GM21737 (cell line): Measurements from ENCODE around the gene RASA1.
"Not testable (repeated sequence)": the region's sequence is repeated elsewhere in the genome, so short reads cannot be mapped to it uniquely, and the experiment has no call there.

ENCODE experiments used
- ATAC-seq: cut with Tn5 transposase; IDR thresholded peaks from one replicate; pipeline ENCODE4 v1.9.1; 2021; ENCODE audit warnings: mild to moderate bottlenecking, moderate library complexity; ENCODE audit not compliant: unreplicated experiment

RASA1 gene

DNA sequence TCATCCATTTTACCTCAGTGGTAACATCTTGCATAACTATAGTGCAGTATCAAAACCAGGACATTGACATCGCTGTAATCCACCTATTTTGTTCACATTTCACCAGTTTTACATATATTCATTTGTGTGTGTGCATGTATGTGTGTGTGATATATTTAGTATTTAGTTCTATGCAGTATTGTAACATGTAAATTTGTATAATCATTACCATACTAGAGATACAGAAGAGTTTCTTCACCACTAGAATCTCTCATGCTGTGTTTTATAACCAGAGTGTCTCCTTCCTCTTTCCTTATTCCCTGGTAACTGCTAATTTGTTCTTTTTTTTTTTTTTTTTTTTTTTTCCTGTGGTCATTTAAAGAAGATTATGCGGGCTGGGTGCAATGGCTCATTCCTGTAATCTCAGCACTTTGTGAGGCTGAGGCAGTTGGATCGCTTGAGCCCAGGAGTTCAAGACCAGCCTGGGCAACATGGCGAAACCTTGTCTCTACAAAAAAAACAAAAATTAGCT, 11.0 kb downstream of the RASA1 start:
- no peak for ATAC-seq

GRCh38 chr5:87282269-87282668, 14.6 kb downstream of the RASA1 start:
- ATAC-seq = no peak

GRCh38 chr5:87287266-87287665, 19.6 kb downstream of the RASA1 start:
- not testable (repeated sequence) for ATAC-seq

DNA sequence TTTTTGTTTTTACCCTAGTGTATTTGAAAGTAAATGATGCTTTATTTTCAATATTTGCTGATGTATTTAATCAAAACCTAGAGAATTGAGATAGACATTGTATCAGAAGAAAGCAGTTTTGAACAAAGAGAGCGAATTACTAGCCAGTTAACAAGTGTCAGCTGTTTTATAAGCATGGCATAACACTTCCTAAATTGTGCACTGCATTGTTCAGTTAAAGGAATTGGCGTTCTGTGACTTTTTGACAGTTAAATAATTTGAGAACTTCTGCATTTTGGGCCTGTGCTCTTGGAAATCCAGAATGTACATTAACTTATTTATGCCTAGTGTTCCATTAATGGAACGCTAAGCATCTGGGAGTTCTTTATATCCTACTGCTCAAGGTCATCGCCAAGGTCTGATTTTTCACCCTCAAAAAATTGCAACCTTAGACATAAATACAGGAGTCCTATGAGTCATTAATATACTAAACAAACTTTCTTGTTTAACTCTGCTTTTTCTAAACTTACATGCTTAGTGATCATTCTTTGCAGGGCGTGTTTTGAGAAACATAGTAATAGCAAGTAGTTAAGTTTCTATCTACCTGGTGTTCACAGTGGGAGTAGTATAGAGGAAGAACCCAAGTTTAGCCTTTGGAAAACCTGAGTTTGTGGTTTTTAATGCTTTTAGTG, 31.1 kb downstream of the RASA1 start:
- no peak for ATAC-seq

DNA sequence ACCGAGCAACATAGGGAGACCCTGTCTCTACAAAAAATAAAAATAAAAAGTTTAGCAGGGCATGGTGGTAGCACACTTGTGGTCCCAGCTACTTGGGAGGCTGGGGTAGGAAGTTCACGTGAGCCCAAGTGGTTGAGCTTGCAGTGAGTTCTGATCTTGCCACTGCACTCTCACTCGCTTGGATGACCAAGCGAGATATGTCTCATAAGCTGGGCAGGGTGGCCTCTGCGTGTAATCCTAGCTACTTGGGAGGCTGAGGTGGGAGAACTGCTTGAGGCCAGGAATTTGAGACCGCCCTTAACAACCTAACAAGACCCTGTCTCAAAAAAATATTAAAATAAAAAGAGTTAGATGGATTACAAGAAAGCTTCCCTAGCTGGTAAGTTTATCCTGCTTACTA, 32.5 kb downstream of the RASA1 start:
- ATAC-seq = no peak

- ATAC-seq = no peak
These were observed 33.1 kb downstream of the RASA1 start for GRCh38 chr5:87300744-87301143.

GRCh38 chr5:87302061-87302460, 34.4 kb downstream of the RASA1 start:
- no peak for ATAC-seq

DNA sequence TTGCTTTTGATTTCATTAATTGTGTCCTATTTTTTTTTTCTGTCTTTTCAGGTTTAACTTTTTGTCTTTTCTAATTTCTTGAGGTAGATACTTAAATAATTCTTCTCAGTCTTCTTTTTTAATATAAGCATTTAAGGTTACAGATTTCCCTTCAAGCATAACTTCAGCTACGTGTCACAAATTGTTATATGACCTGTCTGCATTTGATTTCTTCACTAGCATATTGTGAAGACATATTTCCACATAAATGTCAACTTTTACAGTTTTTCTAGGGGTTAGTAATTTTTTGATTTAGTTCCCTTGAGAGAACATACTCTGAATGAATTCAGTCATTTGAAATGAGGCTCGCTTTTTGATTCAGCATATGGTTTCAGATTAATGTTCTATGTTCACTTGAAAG, 35.6 kb downstream of the RASA1 start:
- ATAC-seq = no peak

DNA sequence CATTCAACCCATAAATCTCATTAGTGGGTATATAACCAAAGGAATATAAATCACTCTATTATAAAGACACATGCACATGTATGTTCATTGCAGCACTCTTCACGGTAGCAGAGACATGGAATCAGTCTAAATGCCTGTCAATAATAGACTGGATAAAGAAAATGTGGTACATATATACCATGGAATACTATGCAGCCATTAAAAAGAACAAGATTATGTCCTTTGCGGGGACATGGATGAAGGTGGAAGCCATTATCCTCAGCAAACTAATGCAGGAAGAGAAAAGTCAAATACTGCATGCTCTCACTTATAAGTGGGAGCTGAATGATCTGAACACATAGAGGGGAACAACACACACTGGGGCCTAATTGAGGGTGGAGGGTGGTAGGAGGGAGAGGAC, 38.4 kb downstream of the RASA1 start:
- ATAC-seq = not testable (repeated sequence)

- ATAC-seq = peak; percentile 84
These were observed 40.2 kb downstream of the RASA1 start for GRCh38 chr5:87307796-87308423.

DNA sequence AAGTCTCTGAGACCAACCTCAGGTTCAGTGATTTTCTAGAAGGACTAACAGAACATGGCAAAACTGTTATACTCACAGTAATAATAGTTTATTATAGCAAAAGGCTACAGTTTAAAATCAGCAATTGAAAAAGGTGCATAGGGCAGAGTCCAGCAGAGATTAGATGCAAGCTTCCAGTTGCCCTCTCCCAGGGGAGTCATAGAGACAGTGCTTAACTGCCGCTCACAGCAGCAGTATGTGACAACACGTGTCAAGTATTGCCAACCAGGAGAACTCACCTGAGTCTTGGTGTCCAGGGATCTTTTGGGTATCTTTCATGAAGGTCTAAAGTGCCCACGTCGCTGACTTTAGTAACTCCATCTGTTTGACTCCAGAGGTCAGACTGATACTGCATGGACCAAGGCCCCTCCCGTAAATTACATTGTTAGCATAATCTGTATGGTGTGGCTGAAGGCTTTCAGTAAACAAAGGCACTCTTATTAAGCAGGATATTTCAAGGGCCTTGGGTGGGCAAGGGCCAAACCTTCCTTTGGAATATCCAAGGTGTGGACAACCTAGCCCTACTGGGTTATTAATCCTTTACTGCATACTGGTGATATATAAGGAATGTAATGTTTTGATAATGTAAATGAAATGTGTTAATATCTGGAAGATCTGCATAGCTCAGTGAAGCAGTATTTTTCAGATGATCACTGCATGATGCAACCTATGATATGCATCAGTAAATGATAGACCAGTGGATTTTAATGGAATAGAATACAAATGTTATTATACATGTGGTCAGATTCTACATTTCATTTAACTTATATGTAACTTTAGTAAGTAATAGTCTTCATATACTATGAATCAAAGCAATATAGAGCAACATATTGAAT, 44.0 kb downstream of the RASA1 start:
- ATAC-seq = no peak

DNA sequence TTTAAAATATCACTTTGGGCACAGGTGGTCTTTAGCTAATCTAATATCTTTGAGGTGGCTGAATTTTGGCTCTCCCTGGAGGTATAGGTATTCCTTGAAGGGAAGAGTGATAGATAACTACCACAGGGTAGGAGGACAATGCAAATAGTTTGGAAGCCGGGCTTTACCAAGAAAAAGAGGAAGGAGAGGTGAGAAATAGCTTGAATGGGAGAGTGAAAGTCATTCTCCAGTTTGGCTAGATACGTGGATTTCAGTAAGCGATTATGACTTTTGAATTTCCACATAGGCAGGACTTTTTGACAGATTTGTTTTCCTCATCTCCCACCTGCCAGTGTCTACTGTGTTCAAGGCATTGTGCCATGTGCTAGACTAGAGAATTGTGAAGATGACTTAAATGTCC, 45.5 kb downstream of the RASA1 start:
- no peak for ATAC-seq

GRCh38 chr5:87319469-87319868, 51.8 kb downstream of the RASA1 start:
- no peak for ATAC-seq

GRCh38 chr5:87321605-87322004, 53.9 kb downstream of the RASA1 start:
- ATAC-seq = no peak

- no peak for ATAC-seq
These were observed 54.7 kb downstream of the RASA1 start for GRCh38 chr5:87322381-87322780.

DNA sequence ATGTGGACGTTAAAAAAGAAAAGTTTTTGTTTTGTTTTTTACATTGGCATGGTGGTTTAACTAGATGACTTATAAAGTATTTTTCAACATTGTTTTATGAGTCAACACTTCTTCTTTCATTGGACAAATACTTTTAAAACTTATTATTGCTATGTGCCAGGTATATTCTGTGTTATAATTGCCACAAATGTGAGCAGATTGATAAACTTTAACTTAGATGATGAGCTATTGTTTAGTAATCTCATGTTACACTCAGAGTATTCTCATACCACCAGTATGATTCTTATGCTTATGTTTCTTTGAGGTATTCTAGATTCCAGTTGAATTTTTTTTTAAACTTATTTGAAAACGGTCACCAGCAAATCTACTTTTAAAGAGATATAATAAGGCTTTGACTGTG, 60.3 kb downstream of the RASA1 start:
- no peak for ATAC-seq

DNA sequence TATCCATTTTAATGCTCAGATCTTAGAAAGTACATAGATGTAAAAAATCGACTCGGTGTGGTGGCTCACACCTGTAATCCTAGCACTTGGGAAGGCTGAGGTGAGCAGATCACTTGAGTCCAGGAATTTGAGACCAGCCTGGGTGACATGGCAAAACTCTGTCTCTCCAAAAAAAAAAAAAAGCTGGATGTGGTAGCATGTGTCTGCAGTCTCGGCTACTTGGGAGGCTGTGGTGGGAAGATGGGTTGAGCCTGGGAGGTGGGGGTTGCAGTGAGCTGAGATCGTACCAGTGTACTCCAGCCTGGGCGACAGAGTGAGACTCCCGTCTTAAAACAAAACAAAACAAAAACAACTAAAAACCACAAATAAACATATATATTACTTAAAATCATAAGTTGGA, 61.4 kb downstream of the RASA1 start:
- ATAC-seq = no peak

DNA sequence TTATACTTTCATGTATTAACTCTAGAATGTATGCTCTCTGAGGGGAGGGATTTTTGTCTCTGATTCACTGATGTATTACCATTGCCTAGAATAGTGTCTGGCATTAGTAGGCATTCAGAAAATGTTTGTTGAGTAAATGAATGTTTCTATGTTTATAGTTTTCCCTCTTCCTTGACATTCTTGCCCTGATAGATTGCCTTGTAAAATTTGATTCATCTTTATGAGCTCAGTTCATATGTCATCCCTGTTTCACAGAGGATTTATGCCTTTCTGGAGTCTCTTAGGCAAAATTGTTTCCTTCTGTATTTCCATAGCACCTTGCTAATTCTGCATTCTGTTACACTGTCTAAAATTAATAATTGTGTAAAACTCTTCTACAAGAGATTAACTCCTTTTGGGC, 72.3 kb downstream of the RASA1 start:
- no peak for ATAC-seq

GRCh38 chr5:87340716-87341115, 73.0 kb downstream of the RASA1 start:
- peak; percentile 100 for ATAC-seq

- ATAC-seq = no peak
These were observed 79.6 kb downstream of the RASA1 start for GRCh38 chr5:87347272-87347671.

DNA sequence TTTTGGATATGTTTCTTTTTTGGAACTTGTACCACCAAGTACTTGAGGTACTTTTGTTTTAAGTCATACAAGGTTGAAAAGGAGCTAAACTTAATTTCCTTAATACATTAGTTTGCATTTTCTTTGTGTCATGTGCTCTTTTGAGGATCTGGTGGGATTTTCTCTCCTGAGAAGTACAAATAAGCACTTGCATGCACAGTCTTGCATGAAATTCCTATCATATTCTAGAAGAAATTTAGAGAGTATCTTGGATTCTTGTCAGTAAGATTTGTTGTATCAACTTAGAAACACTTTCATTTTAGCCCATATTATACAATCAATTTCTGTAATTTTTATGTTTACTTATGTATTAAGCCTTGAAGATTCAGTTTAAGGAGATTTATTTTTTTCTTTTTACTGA, 80.2 kb downstream of the RASA1 start:
- no peak for ATAC-seq

- ATAC-seq = peak; percentile 94
These were observed 86.8 kb downstream of the RASA1 start for GRCh38 chr5:87354496-87354895.
